ENCODE results near the gene NFKBIB. TPM values are rescaled to one million over a fixed set of nuclear protein-coding genes. Genes with fewer than 3 reads are reported as not detected.

Gene NFKBIB
- total RNA-seq, 1 donor from 2014 or later: 25.5 TPM

GRCh38 chr19:38952395-38953165 lies 52.8 kb downstream of the NFKBIB start:
- TF ChIP-seq CTCF (IDR thresholded peaks at IDR 0.05): peak; percentile 40
- Histone ChIP-seq H3K27me3 (no peaks in the 10 kb centered on the region), H3K27ac (no peak overlapping the region), H3K9me3 (no peaks in the 10 kb centered on the region), H3K4me1 (peaks cover 8% of the 10 kb centered on the region), H3K36me3 (no peaks in the 10 kb centered on the region), H3K4me3 (no peak overlapping the region)
- DNase-seq (no peak), ATAC-seq (peak; percentile 62)
- intact Hi-C loops (cut with DNase I): no loop called here

- no peak for TF ChIP-seq CTCF (IDR thresholded peaks at IDR 0.05)
Measured at GRCh38 chr19:38953677-38954076, 53.9 kb downstream of the NFKBIB start.

GRCh38 chr19:38956264-38956663 lies 56.5 kb downstream of the NFKBIB start:
- no peak for ATAC-seq
- Histone ChIP-seq H3K36me3 (no peaks in the 10 kb centered on the region), H3K4me1 (no peaks in the 10 kb centered on the region), H3K27me3 (no peaks in the 10 kb centered on the region), H3K4me3 (no peak overlapping the region), H3K27ac (no peak overlapping the region), H3K9me3 (no peaks in the 10 kb centered on the region)
- no peak for TF ChIP-seq CTCF (IDR thresholded peaks at IDR 0.05)
- DNase-seq: no peak
- intact Hi-C loops (cut with DNase I): no loop called here

More at GRCh38 chr19:38953677-38954076, 53.9 kb downstream of the NFKBIB start:
- H3K27me3 ChIP-seq: no peaks in the 10 kb centered on the region
- no peak overlapping the region for H3K27ac ChIP-seq
- H3K36me3 ChIP-seq: no peaks in the 10 kb centered on the region
- H3K4me3 ChIP-seq: no peak overlapping the region
- intact Hi-C loops (cut with DNase I): no loop called here
- no peaks in the 10 kb centered on the region for H3K9me3 ChIP-seq
- DNase-seq (no peak), ATAC-seq (no peak)
- H3K4me1 ChIP-seq: peaks cover 8% of the 10 kb centered on the region

GRCh38 chr19:38958301-38958700 lies 58.5 kb downstream of the NFKBIB start:
- no peak for TF ChIP-seq CTCF (IDR thresholded peaks at IDR 0.05)
- no peaks in the 10 kb centered on the region for H3K9me3 ChIP-seq
- DNase-seq (no peak), ATAC-seq (no peak)
- H3K27me3 ChIP-seq: no peaks in the 10 kb centered on the region
- no peak overlapping the region for H3K4me3 ChIP-seq
- intact Hi-C loops (cut with DNase I): no loop called here
- H3K27ac ChIP-seq: no peak overlapping the region
- no peaks in the 10 kb centered on the region for H3K36me3 ChIP-seq
- H3K4me1 ChIP-seq: peaks cover 6% of the 10 kb centered on the region

Other genes starting within 250 kb of the NFKBIB start
- gene CAPN12, start 155.5 kb upstream of the NFKBIB start, total RNA-seq: 14.4 TPM
- not detected for gene LGALS7, start 126.5 kb upstream of the NFKBIB start, total RNA-seq
- gene LGALS7B, start 110.8 kb upstream of the NFKBIB start, total RNA-seq: 3.2 TPM
- 3.7 TPM for gene LGALS4, start 87.0 kb upstream of the NFKBIB start, total RNA-seq
- gene ECH1, start 68.2 kb upstream of the NFKBIB start, total RNA-seq: 210 TPM
- gene HNRNPL, start 50.0 kb upstream of the NFKBIB start, total RNA-seq: 248 TPM
- 12.0 TPM for gene RINL, start 21.7 kb upstream of the NFKBIB start, total RNA-seq
- gene SIRT2, start 351 bp upstream of the NFKBIB start, total RNA-seq: 59.2 TPM
- 0.67 TPM for gene CCER2, start 12.2 kb downstream of the NFKBIB start, total RNA-seq
- 21.6 TPM for gene SARS2, start 30.8 kb downstream of the NFKBIB start, total RNA-seq
- gene MRPS12, start 31.0 kb downstream of the NFKBIB start, total RNA-seq: 28.8 TPM
- 13.3 TPM for gene FBXO17, start 75.8 kb downstream of the NFKBIB start, total RNA-seq
- gene FBXO27, start 132.6 kb downstream of the NFKBIB start, total RNA-seq: 7.6 TPM
- gene ACP7, start 184.4 kb downstream of the NFKBIB start, total RNA-seq: not detected
- gene PAK4, start 225.8 kb downstream of the NFKBIB start, total RNA-seq: 72.8 TPM

Measured in upper lobe of right lung (tissue), 1 donor.